Measurements from ENCODE around the gene KRTAP12-3.

GRCh38 chr21:44614961-44615391 is 42.8 kb upstream of the KRTAP12-3 start:
- TF ChIP-seq CTCF (IDR thresholded peaks at IDR 0.05) (no peak), EZH2 (IDR thresholded peaks at IDR 0.05; ENCODE audit: borderline replicate concordance, insufficient read depth, low read depth, low read length, poor library complexity, severe bottlenecking) (no peak)
